ENCODE data around the gene IQSEC2.

Gene IQSEC2

DNA sequence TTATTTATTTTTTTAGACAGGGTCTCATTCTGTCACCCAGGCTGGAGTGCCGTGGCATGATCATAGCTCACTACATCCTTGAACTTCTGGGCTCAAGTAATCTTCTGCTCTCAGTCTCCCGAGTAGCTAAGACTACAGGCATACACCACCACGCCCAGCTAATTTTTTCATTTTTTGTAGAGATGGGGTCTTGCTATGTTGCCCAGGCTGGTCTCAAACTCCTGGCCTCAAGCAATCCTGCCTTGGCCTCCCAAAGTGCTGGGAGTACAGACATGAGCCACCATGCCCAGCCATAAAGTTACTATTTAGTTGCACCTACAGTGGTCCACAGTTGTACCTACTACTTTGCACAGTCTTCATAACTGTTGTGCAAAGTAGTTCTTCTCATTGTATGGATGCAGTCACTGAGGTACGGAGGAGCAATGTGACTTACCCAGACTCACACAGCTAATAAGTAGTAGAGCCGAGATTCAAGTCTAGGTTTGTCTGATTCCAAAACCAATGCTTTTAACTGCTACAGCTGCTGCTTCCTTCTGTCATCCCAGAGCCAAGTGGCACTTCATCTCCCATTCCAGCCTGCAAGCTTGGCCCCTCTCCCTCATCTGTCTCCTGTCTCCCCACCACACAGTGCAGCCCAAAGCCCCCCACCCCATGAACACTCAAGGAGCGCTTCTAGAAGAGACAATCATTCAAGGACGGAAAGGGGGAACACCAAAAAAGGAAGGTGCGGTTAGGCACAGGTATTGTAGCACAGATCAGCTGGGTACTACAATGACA is 24.0 kb upstream of the IQSEC2 start:
- DNase-seq (ENCODE audit: low spot score), result no peak

DNA sequence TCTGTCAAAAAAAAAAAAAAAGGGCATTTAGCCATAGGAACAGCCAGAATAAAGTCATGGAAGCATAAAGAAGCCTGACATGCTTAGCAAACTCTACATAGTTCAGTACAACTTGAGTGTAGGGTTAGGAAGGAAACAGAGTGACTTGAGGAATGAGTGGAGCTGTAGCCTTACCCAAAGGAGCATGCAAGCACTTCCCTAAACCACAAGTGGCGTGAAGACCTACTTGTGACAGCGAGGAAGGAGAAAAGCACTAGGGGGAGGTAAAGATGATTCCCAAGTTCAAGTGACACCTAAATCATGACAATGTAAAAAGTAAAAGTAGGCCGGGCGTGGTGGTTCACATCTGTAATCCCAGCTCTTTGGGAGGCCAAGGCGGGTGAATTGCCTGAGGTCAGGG is 21.8 kb upstream of the IQSEC2 start:
- DNase-seq (ENCODE audit: low spot score), result no peak

DNA sequence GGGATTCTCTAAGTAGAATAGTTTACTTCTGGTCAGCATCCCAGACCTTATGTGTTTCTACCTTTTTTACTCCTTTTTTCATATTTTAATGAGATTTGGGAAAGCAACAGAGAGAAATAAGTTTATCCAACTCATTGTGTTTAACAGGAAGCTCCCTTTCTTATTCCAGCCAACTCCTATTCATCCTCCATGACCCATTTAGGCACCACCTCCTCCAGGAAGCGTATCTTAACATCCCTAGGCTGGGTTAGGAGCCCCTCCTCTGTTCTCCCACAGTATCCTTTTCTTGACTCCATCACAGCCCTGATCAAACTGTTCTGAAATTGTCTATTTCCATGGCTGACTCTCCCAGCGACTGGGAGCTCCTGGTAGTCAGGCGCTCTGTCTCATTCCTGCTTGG is 18.8 kb upstream of the IQSEC2 start:
- DNase-seq (ENCODE audit: low spot score), result no peak

DNA sequence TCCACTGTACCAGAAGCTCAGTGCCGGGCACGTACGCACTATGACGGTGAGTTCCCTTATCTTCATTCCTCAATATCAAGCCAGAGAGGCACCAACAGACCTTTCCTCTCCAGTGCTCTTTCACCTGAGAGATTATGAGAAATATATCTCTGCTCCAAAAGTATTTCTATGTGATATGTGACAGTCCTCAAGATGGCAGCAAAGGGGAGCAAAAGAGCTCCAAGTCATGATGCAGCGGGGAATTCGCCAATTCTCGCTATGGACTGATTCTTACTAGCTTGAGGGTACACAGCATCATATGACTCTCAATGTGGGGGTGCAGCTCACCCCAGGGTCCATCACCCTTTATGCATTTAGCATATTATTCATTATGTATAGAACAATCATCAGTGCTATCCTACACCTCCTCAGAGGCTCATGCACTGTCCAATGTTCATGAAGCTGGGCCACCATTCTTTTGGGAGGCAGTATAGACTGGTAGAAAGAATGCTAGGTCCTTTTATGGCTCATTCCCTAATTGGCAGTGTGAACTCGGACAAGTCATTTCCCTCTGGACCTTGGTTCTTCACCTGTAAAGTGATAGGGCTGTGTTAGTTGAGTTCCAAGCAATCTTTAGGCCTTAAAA is 12.8 kb upstream of the IQSEC2 start:
- DNase-seq (ENCODE audit: low spot score), result no peak

DNA sequence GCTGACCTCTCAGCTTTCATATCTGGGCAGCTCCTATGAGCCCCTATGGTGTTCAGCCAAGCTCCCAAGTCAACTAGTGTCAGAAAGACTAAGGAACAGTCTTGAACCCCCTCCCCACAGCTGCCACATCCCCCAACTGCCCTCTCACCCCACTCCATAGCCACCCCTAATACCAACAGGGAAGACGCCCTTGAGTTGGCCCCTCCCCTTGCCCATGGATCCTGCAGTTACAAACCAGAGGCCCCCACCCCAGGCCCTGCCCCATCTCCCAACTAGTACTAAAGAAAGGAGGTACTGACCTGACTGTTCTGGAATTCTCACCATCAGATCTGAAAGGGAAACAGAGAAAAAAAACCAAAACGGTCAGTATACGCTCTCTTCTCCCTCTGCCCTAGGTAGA is 10.2 kb upstream of the IQSEC2 start:
- DNase-seq (ENCODE audit: low spot score), result no peak

DNA sequence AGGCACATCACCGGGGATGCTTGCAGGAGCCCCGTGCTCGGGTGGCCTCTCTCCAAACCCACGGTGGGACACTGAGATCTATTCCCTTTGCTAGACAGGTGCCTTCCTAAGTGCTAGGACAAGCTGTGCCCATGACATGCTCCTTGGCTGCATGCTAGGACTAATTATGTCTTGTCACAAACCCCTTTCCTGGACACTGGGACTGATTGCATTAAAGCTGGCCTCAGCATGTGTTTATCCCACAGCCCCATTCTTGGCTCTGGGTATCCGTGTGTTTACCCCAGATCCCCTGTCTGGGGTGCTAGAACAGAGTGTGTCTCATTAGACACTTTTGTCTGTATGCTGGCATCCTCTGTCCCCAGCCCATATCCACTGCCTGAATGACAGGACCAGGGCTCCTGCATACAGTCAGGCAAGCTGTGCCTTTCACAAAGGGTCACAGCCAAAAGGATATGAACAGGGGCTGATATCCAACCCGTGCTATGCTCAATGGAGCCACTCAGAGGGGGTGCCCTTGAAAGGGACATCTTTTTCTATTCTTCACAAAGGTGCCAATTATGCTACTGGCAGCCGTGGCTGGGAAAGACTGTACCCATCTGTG is 9.2 kb upstream of the IQSEC2 start:
- no peak for DNase-seq (ENCODE audit: low spot score)

DNA sequence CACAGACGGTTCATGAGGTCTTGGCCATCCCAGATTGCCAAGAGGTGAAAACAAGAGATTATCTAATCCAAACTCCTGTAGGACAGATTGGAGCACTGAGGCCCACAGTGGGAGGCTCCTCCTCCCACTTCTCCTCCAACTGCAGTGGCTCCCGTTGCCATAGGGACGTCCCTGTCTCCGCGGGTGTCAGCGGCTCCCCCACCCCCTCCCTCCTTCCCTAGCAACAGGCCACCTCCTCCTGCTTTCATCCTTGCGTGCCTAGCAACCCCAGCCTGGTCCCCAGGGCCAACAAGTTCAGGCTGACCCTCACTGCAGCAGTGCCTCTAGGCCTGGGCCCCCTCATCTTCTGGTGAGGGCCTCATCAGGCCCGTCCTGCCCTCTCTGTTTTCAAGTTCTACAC is 6.8 kb upstream of the IQSEC2 start:
- DNase-seq (ENCODE audit: low spot score), result no peak

DNA sequence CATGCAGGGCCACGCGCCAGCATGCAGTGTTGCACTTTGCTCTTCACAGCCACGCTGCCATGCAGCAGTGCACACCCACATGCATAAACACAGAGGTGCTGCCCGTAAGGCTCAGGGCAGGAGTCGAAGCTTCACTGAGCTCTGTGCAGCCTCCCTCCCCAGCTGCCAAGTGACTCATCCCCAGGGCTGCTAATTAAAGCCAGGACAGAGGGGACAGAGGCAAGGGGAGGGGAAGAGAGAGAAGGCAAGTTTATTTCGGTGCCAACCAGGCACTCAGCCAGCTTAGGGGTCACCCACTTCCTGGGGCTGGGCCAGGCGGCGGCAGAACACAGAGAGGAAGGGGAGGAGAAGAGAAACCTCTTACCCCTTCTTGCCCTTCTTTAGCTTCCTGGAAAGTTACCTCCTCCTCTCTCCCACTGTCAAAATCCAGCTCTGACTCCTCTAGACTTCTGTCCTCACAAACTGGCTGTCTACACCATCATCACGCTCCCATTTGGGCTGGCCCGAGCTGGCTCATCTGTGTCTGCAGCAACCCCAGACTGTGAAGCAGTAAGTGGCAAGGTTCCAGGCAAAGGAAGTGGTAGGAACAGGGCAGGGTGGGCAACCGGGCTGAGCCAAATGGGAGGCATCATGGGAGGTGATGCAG is 6.2 kb upstream of the IQSEC2 start:
- peak; percentile 3 for DNase-seq (ENCODE audit: low spot score)

DNA sequence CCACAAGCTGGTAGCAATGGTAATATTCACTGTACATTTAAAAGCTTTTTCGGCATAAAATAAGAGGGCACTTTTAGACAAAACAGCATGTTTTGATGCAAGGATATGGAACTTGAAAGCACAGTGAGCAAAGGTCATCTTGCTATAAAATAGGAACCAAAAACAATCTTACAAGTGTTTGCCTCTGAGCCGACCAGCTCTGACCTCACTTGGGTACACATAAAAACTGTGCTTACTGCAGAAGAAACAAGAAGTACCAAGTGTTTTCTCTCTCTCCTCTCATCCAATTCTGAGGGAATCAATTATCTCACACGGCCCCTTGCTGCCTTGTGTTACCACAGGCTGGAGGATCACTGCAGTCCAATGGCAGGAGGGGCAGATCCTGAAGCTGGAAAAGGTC is 4.8 kb upstream of the IQSEC2 start:
- no peak for DNase-seq (ENCODE audit: low spot score)

DNA sequence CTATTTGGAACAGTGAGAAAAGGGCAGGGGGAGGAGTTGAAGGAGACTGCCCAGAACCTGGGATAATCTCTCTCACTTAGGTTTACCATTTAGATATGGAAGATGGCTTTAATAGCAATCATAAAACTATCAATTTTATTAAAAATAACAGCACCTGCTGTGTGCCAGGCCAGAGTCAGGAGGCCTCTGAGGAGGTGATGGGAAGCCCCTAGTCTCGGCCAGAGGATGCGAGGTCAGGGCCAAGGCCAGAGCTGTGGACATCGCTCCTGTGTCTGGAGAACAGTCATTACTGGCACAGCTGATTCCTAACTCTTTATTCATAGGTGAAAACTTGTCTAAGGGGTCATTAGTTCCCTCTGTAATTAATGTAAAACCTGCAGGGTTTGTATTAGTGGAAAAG is 4.2 kb upstream of the IQSEC2 start:
- DNase-seq (ENCODE audit: low spot score), result no peak

DNA sequence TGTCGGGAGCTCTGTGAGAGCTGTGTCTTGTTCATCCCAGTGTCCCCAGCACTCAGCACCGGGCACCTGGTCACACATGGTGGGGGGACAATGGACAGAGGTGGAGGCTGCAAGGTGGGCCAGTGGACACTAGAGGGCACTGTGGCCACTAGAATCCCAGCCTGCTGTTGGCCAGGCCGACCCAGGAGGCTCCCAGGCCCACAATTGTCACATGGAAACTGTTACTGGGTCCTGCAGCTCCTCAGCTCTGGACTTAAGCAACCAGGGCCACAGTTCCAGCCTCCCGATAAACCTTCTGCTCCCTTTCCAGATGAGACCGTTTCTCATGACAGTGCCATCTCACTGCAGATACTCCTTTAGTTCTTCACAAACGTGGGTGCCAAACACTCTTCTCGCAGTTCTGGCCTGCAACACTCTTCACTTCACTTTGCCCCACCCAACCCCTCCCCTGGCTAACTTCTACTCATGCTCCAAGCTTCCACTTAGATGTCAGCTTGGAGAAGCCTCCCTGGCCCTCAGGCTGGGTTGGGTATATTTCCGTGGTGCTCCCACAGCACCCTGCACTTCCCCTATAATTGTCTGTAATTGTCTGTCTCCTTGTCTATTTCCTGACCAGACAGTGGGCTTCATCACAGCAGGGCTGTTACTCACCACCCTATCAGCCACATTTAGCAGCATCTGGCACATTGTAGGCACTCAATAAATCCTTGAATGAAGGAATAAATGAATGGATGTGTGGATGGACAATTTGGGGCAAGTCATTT is 3.5 kb upstream of the IQSEC2 start:
- DNase-seq (ENCODE audit: low spot score), result peak; percentile 40

DNA sequence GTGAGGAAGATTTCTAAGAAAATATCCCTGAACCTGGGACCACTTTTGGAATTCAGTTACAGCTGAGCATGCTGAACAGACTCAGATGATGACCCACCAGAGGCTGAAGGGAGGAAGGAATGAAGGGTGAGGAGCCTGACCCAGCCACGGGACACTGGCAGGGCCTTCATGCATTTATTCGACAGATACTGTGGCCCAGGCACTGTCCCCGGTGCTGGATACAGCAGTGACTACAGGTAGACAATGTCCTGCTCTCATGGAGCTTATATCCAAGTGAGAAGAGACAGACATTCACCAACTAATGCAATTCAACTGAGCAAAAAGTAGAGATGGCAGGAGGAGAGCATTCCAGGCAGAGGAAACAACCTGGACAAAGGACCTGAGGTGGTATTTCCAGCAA is 2.2 kb upstream of the IQSEC2 start:
- DNase-seq (ENCODE audit: low spot score), result no peak

DNA sequence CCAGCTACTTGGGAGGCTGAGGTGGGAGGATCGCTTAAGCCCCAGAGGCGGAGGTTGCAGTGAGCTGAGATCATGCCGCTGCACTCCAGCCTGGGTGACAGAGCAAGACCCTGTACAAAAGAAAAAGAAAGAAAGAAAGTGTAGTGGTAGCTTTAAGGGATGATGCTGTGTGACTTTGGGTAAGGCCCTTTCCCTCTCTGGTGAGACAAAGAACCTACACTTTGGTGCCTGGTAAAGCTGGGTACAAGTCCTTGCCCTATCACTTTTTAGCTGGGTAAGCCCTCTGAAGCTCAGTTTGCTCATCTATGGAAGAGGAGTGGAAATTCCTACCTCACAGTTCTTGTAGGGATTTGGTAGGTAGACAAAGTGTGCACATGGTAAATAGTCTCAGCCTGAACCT is 1.7 kb upstream of the IQSEC2 start:
- no peak for DNase-seq (ENCODE audit: low spot score)

DNA sequence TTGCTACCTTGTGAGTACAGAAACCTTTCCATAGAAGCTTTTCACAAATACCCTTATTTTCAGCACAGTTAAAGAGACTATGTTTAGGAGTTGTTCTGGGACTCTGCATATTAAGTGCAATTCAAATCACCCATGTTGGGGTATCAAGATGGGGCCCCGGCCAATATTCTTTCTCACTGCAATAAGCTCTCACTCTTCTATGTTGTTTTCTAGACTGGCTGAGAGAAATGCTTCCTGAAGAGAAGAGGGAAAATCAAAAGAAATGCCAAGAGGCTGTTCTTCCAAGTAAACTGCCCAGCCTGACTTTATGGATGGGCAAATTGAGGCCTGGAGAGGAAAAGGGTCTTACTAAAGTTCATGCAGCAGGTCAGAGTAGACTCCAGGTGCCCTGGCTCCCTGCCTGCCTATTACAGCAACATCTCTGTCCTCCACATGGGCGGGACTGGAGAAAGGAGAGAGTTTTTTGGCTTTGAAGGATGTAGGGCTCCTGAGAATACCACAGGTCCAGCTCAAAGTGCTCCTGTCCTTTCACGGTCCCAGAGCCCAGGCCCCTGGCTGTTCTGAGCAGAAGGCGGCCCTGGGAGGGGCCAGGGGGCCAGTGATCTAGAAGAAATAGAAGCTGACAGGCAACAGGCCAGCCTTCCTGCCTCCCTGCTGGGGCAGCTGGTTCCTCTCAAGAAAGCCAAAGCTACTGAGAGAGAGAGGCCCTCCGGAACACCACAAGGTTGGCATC is 745 bp upstream of the IQSEC2 start:
- DNase-seq (ENCODE audit: low spot score), result no peak

DNA sequence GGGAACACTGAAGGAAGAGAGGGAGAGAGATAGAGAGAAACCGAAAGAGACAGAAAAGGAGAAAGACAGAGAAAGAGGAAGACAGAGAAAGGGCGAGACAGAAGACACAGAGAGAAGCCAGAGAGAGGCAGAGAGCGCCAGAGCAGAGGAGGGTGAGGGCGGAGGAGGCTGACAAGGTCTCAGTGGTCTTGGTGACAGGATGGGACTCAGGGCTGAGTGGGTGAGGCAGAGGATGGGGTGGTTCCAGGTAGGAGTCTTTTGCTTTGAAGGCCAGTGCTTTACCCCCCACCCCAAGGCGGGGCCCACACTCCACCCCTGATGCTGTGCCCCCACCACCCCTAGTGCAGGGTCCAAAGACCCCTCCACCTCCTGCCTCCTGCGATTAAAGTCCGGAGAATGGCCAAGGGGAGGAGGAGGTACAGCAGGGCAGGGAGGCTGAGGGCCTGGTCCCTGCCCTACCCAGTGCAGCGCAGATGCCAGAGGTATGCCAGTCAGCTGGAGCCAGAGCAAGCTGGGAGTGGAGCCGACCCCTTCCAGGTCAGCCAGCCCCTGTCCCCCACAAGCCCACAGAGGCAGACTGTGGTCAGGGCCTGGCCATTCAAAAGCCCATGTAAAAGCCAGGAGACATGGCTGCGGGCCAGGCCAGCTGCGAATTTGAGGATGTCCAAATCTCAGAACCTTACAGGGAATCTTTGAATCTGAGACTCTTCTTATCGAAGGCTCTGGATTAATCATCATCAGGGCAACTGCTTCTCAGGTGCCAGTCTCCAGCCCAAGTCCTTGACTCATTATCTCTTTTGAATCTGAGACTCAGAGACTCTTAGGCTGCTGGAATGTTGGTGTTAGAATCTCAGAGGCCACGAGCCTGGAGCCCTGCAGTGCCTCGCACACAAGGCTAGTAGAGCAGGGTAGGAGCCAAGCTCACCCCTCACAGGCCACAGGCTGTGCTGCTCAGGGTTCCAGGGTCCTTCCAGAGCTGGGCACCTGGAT is 758 bp downstream of the IQSEC2 start:
- no peak for DNase-seq (ENCODE audit: low spot score)

DNA sequence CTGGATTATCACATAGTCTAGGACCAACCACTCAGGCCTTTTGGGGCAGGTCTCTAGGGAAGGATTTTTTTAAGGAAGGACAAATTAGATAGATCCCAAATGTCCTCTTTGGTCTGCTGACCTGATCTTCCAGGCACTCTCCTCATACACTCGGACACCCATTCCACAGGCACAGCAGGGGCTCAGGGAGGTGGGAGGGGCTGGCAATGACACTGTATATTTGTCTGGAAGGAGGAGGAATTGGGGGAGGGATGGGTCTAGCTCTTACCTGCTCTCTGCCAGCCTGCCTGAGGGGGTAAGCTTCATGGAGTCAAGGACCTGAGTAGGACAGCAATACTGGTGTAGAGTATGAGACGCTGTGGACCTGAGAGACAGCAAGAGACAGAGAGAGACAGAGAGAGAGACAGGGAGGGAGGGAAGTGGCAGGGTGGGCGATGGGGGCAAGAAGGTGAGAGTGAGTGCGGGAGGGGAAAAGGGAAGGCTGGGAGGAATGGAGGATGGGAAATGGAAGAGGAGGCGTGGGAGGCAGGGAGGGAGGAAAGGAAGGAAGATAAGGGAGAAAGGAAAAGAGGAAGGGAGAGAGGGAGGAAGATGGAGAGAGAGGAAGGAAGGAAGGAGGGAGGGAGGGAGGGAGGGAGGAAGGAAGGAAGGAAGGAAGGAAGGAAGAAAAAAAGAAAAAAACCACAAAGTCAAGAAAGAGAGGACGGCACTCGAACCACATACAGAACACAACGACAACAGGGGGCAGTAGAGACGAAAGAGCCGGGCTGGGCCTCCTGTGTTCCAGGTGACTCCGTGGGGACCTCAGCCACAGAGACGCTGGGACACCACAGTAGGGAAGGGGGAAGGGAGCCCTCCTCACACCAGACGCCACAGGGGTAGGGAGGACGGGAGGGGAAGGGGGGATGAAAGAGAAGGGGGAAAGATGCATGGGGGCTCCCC is 1.8 kb downstream of the IQSEC2 start:
- no peak for DNase-seq (ENCODE audit: low spot score)

DNA sequence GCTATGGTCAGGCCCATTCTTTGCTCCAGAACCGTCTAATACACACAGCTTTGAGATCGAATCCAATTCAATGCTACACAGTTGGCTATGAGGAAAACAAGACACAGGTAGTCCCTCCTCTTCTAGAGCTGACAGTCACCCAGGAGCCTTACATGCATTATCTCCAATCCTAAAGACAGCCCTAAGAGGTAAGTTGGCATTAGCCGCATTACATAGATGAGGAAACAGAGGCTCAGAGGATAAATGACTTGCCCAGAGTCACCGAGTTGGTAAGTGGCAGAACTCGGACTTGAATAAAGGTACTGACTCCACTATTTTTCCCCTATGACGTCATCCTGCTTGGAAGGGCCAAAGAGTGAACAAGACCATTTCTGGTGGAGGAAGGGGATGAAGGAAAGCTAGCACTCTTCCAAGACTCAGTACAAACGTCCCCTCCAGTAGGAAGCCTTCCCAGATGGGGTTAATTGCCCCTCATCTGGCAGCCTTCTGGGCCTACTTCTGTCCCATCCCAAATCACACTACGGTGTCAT is 8.5 kb downstream of the IQSEC2 start:
- no peak for DNase-seq (ENCODE audit: low spot score)

DNA sequence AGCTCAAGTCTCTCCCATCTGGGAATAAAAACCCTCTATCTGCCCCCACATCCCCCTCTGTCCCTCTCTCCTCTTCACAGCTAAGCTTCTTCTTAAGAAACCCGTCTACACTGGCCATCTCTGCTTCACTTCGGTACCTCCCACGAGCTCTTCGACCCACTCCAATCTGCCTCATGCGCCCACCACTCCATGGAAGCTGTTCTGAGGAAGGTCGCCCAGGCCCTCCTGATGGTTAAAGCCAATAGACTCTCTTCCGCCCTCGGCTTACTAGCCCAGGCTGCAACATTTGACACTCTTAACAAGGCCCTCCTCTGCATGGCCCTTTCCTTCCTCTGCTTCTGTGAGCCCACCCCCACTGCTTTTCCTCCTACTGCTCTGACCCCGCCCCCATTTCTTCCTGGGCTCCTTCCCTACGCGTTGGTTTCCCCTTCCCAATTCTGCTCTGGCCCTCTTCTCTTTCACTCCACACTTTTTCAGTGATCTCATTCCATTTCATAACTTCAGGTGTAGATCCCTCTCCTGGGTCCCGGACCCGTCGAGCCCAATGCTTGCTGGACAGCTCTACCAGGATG is 11.8 kb downstream of the IQSEC2 start:
- DNase-seq (ENCODE audit: low spot score), result no peak

DNA sequence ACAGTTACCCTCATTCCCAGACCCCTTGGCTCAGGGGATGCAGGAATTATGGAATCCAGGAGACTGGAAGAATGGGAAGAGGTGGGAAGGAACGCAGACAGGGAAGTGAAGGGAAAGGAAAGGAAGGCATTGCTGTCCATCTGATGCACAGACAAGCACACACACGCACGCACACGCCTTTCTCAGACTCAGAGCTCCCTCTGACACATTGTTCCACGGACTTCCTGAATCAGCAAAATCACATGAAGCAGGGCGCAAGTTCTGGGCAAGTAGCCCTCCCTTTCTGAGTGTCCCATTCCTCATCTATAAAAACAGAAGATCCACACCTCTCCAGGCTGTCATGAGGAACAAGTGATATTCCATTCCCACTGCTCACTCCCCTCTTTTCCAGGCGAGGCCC is 13.2 kb downstream of the IQSEC2 start:
- no peak for DNase-seq (ENCODE audit: low spot score)

All from germinal center (tissue), 1 donor.